MM.1S (cell line): ENCODE results near the gene SOX18.

ENCODE experiments used
- EZH2 ChIP-seq: fragments of 300-600 bp; sonication (generic); optimal IDR thresholded peaks from 2 replicates; pipeline ENCODE3; 2017; ENCODE audit warnings: low read depth, mild to moderate bottlenecking, antibody characterized with exemption, low read length, mixed read lengths
- TF ChIP-seq, protein P1 (sequence below): fragments of 300-600 bp; sonication (generic); IDR thresholded peaks from 2 replicates; pipeline ENCODE4 v1.5.1; 2016; ENCODE audit warnings: antibody characterized with exemption, low read length, mixed read lengths

GRCh38 chr20:64035933-64036345 lies 13.5 kb downstream of the SOX18 start, which contains the start of gene C20orf204:
- TF ChIP-seq, protein P1, sequence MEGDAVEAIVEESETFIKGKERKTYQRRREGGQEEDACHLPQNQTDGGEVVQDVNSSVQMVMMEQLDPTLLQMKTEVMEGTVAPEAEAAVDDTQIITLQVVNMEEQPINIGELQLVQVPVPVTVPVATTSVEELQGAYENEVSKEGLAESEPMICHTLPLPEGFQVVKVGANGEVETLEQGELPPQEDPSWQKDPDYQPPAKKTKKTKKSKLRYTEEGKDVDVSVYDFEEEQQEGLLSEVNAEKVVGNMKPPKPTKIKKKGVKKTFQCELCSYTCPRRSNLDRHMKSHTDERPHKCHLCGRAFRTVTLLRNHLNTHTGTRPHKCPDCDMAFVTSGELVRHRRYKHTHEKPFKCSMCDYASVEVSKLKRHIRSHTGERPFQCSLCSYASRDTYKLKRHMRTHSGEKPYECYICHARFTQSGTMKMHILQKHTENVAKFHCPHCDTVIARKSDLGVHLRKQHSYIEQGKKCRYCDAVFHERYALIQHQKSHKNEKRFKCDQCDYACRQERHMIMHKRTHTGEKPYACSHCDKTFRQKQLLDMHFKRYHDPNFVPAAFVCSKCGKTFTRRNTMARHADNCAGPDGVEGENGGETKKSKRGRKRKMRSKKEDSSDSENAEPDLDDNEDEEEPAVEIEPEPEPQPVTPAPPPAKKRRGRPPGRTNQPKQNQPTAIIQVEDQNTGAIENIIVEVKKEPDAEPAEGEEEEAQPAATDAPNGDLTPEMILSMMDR = no peak
- TF ChIP-seq EZH2 = no peak
